Activated CD4-positive, alpha-beta memory T cell treated with anti-CD3 and anti-CD28 coated beads, Interleukin-2, amount 10 ng/mL, durations not matched to agents 7 days and 5 days (primary cell): Measurements from ENCODE around the gene B4GALT1. TPM values are rescaled to one million over a fixed set of nuclear protein-coding genes. Genes with fewer than 3 reads are reported as not detected.

Experiments
- CTCF ChIA-PET: fragments of 350-600 bp; sonication (Branson Sonifier 250); formaldehyde crosslinking; loops from one replicate; lab custom pipeline; 2021; ENCODE audit warnings: antibody characterized with exemption, inconsistent platforms; lab: Charles Lee
- POLR2A ChIA-PET: fragments of 350-600 bp; sonication (Branson Sonifier 250); formaldehyde crosslinking; loops from one replicate; lab custom pipeline; 2021; ENCODE audit warnings: antibody characterized with exemption; lab: Charles Lee
- DNase-seq: peaks from one replicate; pipeline ENCODE4 v3.0.0-alpha.2; 2020
- H3K27ac Mint-ChIP-seq: one replicate; pipeline ENCODE4 v1.8.0; 2021; ENCODE audit warnings: mild to moderate bottlenecking, mixed read lengths
- H3K27me3 Mint-ChIP-seq: one replicate; pipeline ENCODE4 v1.8.0; 2021; ENCODE audit warnings: mixed read lengths
- H3K36me3 Mint-ChIP-seq: one replicate; pipeline ENCODE4 v1.8.0; 2021; ENCODE audit warnings: low read depth, mixed read lengths
- H3K4me1 Mint-ChIP-seq: one replicate; pipeline ENCODE4 v1.8.0; 2021; ENCODE audit warnings: mixed read lengths
- H3K4me3 Mint-ChIP-seq: one replicate; pipeline ENCODE4 v1.8.0; 2021; ENCODE audit warnings: mild to moderate bottlenecking, mixed read lengths
- H3K9me3 Mint-ChIP-seq: one replicate; pipeline ENCODE4 v1.8.0; 2021; ENCODE audit warnings: mixed read lengths
- total RNA-seq, 2 experiments: library from RNA; stranded (reverse); gene quantifications; one replicate each; pipeline ENCODE4 v1.2.3, GENCODE V29; 2021

B4GALT1 gene
- total RNA-seq, 2 experiments from 2014 or later, result 69.2 to 70.8 TPM

DNA sequence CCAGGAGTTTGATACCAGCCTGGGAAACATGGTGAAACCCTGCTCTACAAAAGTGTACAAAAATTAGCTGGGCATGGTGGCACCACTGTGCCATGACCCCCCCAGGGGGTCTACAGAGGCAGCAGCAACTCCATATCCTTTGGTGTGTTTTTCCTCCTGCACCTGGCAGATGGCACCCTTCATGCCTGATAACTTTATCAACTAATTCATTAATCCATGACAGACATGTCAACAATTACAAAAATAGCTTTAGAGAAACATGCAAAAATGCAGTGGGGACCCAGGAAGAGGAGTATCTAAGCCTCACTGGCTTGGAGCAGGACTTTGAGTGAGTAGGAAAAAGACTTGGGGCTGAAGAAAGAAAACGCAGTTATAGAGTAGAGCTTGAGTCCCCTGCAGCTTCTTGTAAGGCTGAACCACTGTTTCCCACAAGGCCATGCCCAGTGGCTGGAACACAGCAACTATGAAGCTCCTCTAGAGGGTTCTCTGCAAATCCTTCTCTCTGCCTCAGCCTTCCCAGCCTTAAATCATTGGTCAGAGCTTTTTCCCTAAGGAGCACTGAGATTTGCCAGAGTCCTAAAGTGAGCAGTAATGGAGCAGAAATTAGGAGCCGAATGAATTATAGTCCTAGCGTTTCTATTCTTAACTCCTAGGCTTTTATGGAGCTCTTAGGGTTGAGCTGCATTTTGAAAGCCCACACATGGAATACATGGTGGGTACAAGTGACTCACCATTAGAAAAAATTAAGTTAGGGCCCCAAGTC lies 25.5 kb upstream of the B4GALT1 start:
- POLR2A ChIA-PET, result interaction anchor here (0.7 kb wide), 1 partner anchor 59 kb away, joined by 3 read pairs; no protein-coding TSS in a partner anchor
- no peak overlapping the region for H3K27ac Mint-ChIP-seq
- no peak for DNase-seq
- peaks cover 4% of the 10 kb centered on the region for H3K27me3 Mint-ChIP-seq
- no peak overlapping the region for H3K4me3 Mint-ChIP-seq
- H3K4me1 Mint-ChIP-seq, result no peaks in the 10 kb centered on the region
- H3K9me3 Mint-ChIP-seq, result no peaks in the 10 kb centered on the region
- CTCF ChIA-PET, result no interaction called here
- no peaks in the 10 kb centered on the region for H3K36me3 Mint-ChIP-seq

DNA sequence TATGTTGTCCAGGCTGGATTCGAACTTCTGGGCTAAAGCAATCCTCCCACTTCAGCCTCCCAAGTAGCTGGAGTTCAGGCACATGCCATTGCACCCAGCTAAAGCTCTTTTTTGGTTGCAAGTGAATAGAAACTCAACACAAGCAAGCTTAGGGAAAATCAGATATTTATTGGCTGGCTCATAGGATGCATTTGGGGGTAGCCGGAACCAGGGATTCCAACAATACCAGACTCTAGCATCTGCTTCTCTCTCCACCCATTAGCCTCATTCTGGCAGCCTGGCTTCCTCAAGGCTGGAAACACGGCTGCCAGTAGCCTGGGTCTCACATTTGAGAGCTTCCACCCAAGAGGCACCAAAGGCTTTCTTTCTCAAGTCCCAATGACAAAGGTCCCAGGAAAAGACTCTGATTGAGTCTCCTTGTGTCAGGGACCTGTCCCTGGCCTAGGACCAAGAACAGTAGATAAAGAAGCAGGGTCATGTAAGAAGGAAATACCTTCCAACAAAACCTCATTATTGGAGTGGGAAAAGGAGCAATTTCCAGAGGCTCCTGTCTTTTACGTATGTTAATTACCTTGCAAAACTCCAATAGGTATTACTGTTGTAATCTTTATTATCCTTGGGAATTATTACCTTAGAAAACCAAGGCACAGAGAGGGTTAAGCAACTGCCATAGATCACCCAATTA lies 23.0 kb upstream of the B4GALT1 start:
- no peak overlapping the region for H3K4me3 Mint-ChIP-seq
- H3K27me3 Mint-ChIP-seq, result peaks cover 4% of the 10 kb centered on the region
- H3K4me1 Mint-ChIP-seq, result no peaks in the 10 kb centered on the region
- no peak overlapping the region for H3K27ac Mint-ChIP-seq
- CTCF ChIA-PET, result no interaction called here
- no peak for DNase-seq
- no peaks in the 10 kb centered on the region for H3K36me3 Mint-ChIP-seq
- POLR2A ChIA-PET, result interaction anchor here (1.3 kb wide), 1 partner anchor 165 kb away, joined by 3 read pairs; the partner anchor contains the start of gene DNAJA1
- no peaks in the 10 kb centered on the region for H3K9me3 Mint-ChIP-seq

DNA sequence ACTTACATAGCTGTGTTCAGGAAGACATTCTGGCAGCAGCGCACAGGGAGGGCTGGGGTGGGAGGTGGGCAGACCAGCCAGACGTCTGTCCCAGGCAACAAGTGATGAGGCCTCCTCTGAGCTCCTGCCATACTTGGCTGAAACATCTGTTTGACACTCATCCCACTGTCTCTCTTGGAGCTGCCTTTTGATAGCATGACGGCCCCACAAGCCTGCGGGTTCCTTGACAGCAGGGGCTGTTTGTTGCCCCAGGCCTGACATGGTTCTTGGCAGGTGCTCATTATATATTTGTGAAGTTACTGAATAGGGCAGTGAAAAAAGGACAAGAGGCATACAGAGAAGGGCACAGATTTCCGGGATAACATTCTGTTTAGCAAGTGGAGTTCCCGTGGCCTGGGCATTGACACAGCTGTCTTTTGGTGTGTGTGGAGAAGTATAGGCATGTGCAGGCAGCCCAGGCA lies 22.2 kb upstream of the B4GALT1 start:
- Mint-ChIP-seq H3K27ac (no peak overlapping the region), H3K27me3 (peaks cover 4% of the 10 kb centered on the region), H3K9me3 (no peaks in the 10 kb centered on the region), H3K4me1 (no peaks in the 10 kb centered on the region), H3K36me3 (no peaks in the 10 kb centered on the region), H3K4me3 (no peak overlapping the region)
- ChIA-PET CTCF (no interaction called here), POLR2A (interaction anchor here (1.3 kb wide), 1 partner anchor 164 kb away, joined by 3 read pairs; the partner anchor contains the start of gene DNAJA1)
- no peak for DNase-seq

DNA sequence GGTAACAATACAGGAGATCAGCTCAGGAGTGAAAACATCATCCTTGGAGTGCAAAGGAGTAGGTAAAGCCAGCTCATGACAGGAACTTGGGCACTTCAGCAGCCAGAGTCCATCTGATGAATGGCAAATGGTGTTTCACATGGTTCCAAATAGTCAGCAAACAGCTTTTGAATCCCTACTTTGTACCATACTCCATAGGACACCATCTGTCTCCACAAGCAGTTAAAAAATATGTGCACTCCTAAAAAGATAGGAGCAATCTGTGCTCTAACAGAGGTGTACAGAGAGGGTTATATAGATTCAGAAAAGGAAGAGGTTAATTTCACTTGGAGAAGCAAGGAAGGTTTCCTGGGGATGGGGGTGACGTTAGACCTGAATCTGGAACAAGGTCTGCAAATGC lies 21.6 kb upstream of the B4GALT1 start:
- Mint-ChIP-seq H3K27me3 (peaks cover 4% of the 10 kb centered on the region), H3K4me3 (no peak overlapping the region), H3K36me3 (no peaks in the 10 kb centered on the region), H3K27ac (no peak overlapping the region), H3K9me3 (no peaks in the 10 kb centered on the region), H3K4me1 (no peaks in the 10 kb centered on the region)
- POLR2A ChIA-PET, result no interaction called here
- CTCF ChIA-PET, result interaction anchor here (0.6 kb wide), 1 partner anchor 33 kb away, joined by 3 read pairs; no protein-coding TSS in a partner anchor
- no peak for DNase-seq

DNA sequence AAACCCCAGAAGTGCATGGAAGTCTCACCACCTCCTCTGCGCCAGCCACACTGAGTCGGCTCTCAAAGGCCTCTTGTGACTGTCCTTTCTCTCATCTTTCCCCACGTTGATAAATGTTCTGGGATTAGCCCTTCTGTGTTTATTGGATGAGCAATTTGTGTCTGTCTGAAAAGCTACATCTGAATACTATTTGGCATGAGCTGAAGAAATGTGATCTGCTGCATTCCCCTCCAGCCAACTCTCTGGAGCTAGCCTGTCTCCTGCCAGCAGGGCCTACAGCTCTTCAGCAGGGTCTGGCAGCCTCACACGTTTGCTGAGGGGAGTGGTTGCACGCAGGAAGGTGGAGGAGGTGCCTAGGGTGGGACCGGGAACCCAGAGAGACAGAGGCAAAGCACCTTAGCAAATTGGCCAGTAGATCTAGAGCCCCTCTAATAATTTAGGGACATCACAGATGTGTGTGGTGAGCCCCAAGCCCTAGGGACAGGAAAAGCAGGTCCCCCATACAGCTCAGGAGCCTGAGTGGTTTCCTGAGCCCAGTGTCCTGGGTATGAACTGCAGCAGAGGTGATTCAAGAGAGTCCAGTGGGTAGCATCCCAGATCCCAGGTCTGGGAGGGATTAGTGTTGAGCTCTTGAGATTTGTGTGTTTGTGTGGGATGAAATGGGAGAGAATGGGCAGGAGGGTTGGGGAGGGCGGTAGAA lies 20.5 kb upstream of the B4GALT1 start:
- ChIA-PET POLR2A (interaction anchor here (1.4 kb wide), 1 partner anchor 13 kb away, joined by 3 read pairs; no protein-coding TSS in a partner anchor), CTCF (no interaction called here)
- H3K36me3 Mint-ChIP-seq, result no peaks in the 10 kb centered on the region
- no peak overlapping the region for H3K4me3 Mint-ChIP-seq
- peaks cover 4% of the 10 kb centered on the region for H3K27me3 Mint-ChIP-seq
- no peak overlapping the region for H3K27ac Mint-ChIP-seq
- no peaks in the 10 kb centered on the region for H3K4me1 Mint-ChIP-seq
- DNase-seq, result no peak
- no peaks in the 10 kb centered on the region for H3K9me3 Mint-ChIP-seq

DNA sequence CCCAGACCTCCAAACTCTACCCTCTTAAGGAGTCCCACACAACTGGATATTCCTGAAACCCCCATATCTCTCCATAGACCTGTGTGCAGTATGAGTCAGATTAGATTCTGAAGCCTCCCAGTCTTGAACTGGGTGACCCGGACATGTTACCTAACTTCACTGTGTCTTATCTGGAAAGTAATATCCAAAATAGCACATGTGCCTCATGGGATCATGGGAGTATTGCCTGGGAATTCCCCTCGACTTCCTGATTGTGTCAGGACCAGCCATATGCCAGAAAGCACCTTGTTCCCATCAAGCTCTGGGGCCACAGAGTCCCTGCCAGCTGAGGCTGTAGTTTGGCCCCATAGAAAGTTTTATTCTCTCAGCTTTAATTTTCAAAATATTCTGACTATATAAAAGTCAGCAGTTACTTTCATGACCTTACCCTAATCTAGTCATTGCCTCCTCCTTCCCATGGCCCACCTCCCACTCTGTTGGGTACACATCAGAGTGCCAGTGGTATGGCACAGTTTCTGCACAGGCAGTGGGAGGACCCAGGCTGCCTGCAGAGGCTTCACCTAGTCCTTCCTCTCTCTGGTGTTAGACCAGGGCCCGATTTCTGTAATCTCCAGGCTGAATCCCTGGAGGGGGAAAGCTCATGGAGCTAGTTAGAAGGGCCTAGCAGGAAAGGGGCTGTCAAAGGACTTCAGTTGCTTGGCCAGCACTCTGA lies 19.5 kb upstream of the B4GALT1 start:
- ChIA-PET CTCF (interaction anchor here (1.2 kb wide), 1 partner anchor 9 kb away, joined by 3 read pairs; no protein-coding TSS in a partner anchor), POLR2A (interaction anchor here (1.4 kb wide), 1 partner anchor 14 kb away, joined by 3 read pairs; no protein-coding TSS in a partner anchor)
- H3K27ac Mint-ChIP-seq, result no peak overlapping the region
- no peaks in the 10 kb centered on the region for H3K4me1 Mint-ChIP-seq
- DNase-seq, result no peak
- H3K9me3 Mint-ChIP-seq, result no peaks in the 10 kb centered on the region
- H3K36me3 Mint-ChIP-seq, result no peaks in the 10 kb centered on the region
- H3K4me3 Mint-ChIP-seq, result no peak overlapping the region
- H3K27me3 Mint-ChIP-seq, result peaks cover 11% of the 10 kb centered on the region

DNA sequence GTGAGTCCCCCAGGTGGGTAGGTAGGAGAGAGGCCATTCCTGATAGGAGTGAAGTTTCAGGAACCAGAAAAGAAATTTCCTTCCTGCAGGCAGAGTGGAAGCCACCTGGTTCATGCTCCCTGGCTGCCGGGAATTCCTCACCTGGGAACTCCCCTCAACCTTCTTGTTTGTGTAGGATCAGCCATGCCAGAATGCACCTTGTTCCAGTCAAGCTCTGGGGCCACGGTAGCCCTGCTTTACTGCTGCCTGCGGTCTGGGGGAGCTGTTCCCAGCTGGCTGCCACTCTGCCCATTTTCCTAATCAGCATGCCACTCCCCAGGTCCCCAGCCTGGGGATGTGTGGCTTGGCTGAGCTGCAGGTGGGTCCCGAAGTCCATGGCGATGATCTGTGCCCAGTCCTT lies 18.7 kb upstream of the B4GALT1 start:
- Mint-ChIP-seq H3K27me3 (peaks cover 14% of the 10 kb centered on the region), H3K4me3 (no peak overlapping the region), H3K36me3 (no peaks in the 10 kb centered on the region), H3K27ac (no peak overlapping the region), H3K9me3 (no peaks in the 10 kb centered on the region), H3K4me1 (no peaks in the 10 kb centered on the region)
- DNase-seq, result no peak
- ChIA-PET CTCF (interaction anchor here (1.2 kb wide), 1 partner anchor 10 kb away, joined by 3 read pairs; no protein-coding TSS in a partner anchor), POLR2A (no interaction called here)

DNA sequence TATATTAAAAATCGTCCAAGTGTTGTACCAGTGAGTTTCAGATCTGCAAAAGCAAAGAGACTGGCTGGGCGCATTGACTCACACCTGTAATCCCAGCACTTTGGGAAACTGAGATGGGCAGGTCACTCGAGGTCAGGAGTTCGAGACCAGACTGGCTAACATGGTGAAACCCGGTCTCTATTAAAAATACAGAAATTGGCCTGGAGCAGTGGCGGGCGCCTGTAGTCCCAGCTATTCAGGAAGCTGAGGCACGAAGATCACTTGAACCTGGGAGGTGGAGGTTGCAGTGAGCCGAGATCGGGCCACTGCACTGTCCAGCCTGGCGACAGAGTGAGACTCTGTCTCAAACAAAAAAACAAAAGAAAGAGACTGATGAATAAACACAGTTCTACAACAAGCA lies 18.3 kb upstream of the B4GALT1 start:
- peaks cover 14% of the 10 kb centered on the region for H3K27me3 Mint-ChIP-seq
- no peak overlapping the region for H3K27ac Mint-ChIP-seq
- no peaks in the 10 kb centered on the region for H3K36me3 Mint-ChIP-seq
- POLR2A ChIA-PET, result interaction anchor here (1.3 kb wide), 1 partner anchor 18 kb away, joined by 4 read pairs; the partner anchor contains the start of gene B4GALT1
- H3K9me3 Mint-ChIP-seq, result no peaks in the 10 kb centered on the region
- no peak overlapping the region for H3K4me3 Mint-ChIP-seq
- no peaks in the 10 kb centered on the region for H3K4me1 Mint-ChIP-seq
- CTCF ChIA-PET, result interaction anchor here (1.2 to 1.3 kb wide), 2 partner anchors 10 kb away, joined by 3 to 6 read pairs; no protein-coding TSS in a partner anchor
- no peak for DNase-seq

DNA sequence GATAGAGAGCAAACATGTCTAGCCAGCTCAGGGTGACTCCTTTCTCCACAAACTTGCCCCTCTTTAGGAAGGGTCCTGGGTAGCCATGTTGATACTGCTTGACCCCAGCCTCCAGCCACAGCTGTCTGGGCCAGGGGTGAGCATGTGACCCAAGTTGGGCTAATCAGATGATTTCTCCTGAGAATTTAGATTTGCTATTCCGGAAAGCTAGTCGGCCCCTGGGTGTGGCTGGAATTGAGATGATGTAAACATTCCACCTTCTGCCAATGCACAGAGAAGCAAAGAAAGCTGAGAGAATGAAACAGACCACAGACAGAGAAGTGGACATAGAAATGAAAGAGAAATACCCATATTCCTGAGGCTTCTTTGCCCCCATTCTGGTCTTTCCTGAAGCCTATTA lies 17.8 kb upstream of the B4GALT1 start:
- no peak for DNase-seq
- POLR2A ChIA-PET, result interaction anchor here (0.7 to 1.3 kb wide), 2 partner anchors 11 to 17 kb away, joined by 3 to 4 read pairs; partner anchors contain the start of gene B4GALT1
- H3K4me3 Mint-ChIP-seq, result no peak overlapping the region
- no peaks in the 10 kb centered on the region for H3K36me3 Mint-ChIP-seq
- no peak overlapping the region for H3K27ac Mint-ChIP-seq
- H3K27me3 Mint-ChIP-seq, result peaks cover 18% of the 10 kb centered on the region
- CTCF ChIA-PET, result interaction anchor here (1.3 kb wide), 1 partner anchor 10 kb away, joined by 6 read pairs; no protein-coding TSS in a partner anchor
- no peaks in the 10 kb centered on the region for H3K4me1 Mint-ChIP-seq
- H3K9me3 Mint-ChIP-seq, result no peaks in the 10 kb centered on the region

DNA sequence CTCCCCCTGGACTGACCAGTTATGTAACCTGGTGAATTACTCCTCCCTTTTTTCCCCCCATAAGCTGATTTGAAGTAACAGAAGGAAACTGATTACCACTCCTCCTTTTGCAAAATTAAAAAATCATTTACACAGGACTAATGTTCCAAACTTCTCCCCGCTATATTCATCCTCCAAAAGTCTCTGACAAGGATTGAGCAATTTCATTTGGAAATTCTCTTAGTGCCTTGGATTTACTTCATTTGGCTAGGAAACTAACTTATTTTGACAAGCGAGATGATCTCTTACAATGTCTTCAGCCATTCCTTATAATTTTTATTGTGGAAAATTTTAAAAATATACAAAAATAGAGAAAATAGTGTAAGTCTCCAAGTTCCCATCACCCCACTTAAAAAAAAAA lies 15.4 kb upstream of the B4GALT1 start:
- CTCF ChIA-PET, result interaction anchor here (1.1 kb wide), 1 partner anchor 11 kb away, joined by 3 read pairs; no protein-coding TSS in a partner anchor
- H3K36me3 Mint-ChIP-seq, result no peaks in the 10 kb centered on the region
- no peak for DNase-seq
- no peak overlapping the region for H3K4me3 Mint-ChIP-seq
- no peaks in the 10 kb centered on the region for H3K9me3 Mint-ChIP-seq
- H3K27me3 Mint-ChIP-seq, result peaks cover 16% of the 10 kb centered on the region
- POLR2A ChIA-PET, result interaction anchor here (1.1 kb wide), 1 partner anchor 15 kb away, joined by 4 read pairs; the partner anchor contains the start of gene B4GALT1
- no peak overlapping the region for H3K27ac Mint-ChIP-seq
- no peaks in the 10 kb centered on the region for H3K4me1 Mint-ChIP-seq

DNA sequence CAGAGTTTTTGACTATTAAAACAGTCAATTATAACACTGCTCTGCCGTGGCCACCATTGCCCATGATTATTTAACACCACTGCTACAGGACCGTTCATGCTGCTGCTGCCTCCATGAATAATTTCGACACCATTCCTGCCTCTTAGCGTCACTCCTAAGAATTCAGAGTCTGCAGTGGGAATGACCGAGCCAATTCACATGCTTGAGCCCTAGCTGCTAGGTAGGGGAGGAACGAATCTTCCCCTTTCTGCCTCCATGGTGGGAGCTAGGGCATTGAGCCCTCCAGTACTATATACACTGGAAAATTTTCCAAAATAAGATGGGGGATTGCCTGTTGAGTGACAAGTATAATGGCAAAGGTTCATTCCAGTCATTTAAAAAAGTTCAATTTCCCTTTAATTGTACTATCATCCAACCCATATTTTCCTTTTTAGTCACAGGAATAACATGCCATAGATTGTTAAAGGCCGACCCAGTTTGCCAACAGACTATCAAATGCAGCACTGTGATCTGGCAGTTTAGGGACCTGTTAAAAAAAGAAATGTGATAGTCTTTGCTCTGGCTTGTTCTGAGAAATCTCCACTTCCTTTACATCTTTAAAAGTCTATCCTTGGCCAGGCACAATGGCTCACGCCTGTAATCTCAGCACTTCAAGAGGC lies 13.5 kb upstream of the B4GALT1 start:
- ChIA-PET CTCF (no interaction called here), POLR2A (no interaction called here)
- Mint-ChIP-seq H3K4me1 (no peaks in the 10 kb centered on the region), H3K4me3 (no peak overlapping the region), H3K27me3 (peaks cover 16% of the 10 kb centered on the region), H3K36me3 (no peaks in the 10 kb centered on the region), H3K27ac (no peak overlapping the region), H3K9me3 (no peaks in the 10 kb centered on the region)
- no peak for DNase-seq
